OCI-LY7 (cell line): Measurements from ENCODE around the gene BEAN1. TPM values are rescaled to one million over a fixed set of nuclear protein-coding genes. Genes with fewer than 3 reads are reported as not detected.

Experiments
- BruUV-seq: library from RNA; stranded (reverse); fragments of 400-500 nt; replicated peaks from 2 replicates; lab custom pipeline; 2021; lab: Mats Ljungman, UMichigan
- CTCF ChIA-PET: fragments of 300-600 bp; sonication (Branson Sonifier 250); formaldehyde crosslinking; loops from one replicate; lab custom pipeline; 2022; ENCODE audit warnings: antibody characterized with exemption; ENCODE audit not compliant: unreplicated experiment; lab: Charles Lee
- POLR2A ChIA-PET: fragments of 300-600 bp; sonication (Branson Sonifier 250); formaldehyde crosslinking; loops from one replicate; lab custom pipeline; 2022; ENCODE audit warnings: antibody characterized with exemption; lab: Charles Lee
- DNase-seq: peaks from one replicate; pipeline ENCODE4 v3.0.0-alpha.2; 2015; ENCODE audit warnings: low spot score
- H2AFZ ChIP-seq: fragments of 200-600 bp; sonication (generic), shearing (Covaris generic); 2 replicates; pipeline ENCODE4 v1.6.1; 2014; ENCODE audit warnings: mild to moderate bottlenecking, antibody characterized with exemption, low read length, moderate library complexity
- H3K27ac ChIP-seq: fragments of 200-600 bp; sonication (generic); 2 replicates; pipeline ENCODE4 v1.5.1; 2014; ENCODE audit warnings: mixed run types, low read depth, mild to moderate bottlenecking, moderate library complexity, low read length, inconsistent platforms; ENCODE audit not compliant: poor library complexity, severe bottlenecking
- H3K36me3 ChIP-seq: fragments of 200-600 bp; sonication (generic); 2 replicates; pipeline ENCODE4 v1.6.1; 2014; ENCODE audit warnings: mild to moderate bottlenecking, antibody characterized with exemption, low read length, moderate library complexity, mixed read lengths; ENCODE audit not compliant: insufficient read depth
- H3K4me1 ChIP-seq: fragments of 200-600 bp; sonication (generic); 2 replicates; pipeline ENCODE4 v1.5.1; 2014; ENCODE audit warnings: mild to moderate bottlenecking, low read length; ENCODE audit not compliant: insufficient read depth, poor library complexity, severe bottlenecking
- H3K4me2 ChIP-seq: fragments of 200-600 bp; sonication (generic); 2 replicates; pipeline ENCODE4 v1.6.1; 2014; ENCODE audit warnings: mild to moderate bottlenecking, low read length
- H3K4me3 ChIP-seq: fragments of 200-600 bp; sonication (generic); 2 replicates; pipeline ENCODE4 v1.5.1; 2014; ENCODE audit warnings: mild to moderate bottlenecking, low read depth, low read length; ENCODE audit not compliant: poor library complexity, severe bottlenecking
- H3K79me2 ChIP-seq: fragments of 200-600 bp; sonication (generic); 2 replicates; pipeline ENCODE4 v1.6.1; 2016; ENCODE audit warnings: low read depth, mild to moderate bottlenecking, low read length, moderate library complexity, mixed read lengths; ENCODE audit not compliant: insufficient read depth
- H3K9me2 ChIP-seq: fragments of 200-600 bp; sonication (generic); 2 replicates; pipeline ENCODE4 v1.6.1; 2016; ENCODE audit warnings: mild to moderate bottlenecking, low read length, mixed read lengths; ENCODE audit not compliant: insufficient read depth
- H3K9me3 ChIP-seq: fragments of 200-600 bp; sonication (generic); 2 replicates; pipeline ENCODE4 v1.6.1; 2014; ENCODE audit warnings: mild to moderate bottlenecking, mixed run types, low read length, mixed read lengths
- H4K20me1 ChIP-seq: fragments of 200-600 bp; sonication (generic); 2 replicates; pipeline ENCODE4 v1.6.1; 2014; ENCODE audit warnings: mild to moderate bottlenecking, antibody characterized with exemption, low read length, moderate library complexity, mixed read lengths; ENCODE audit not compliant: insufficient read depth
- CTCF ChIP-seq: fragments of 200-600 bp; sonication (generic); conservative IDR thresholded peaks from 2 replicates; pipeline ENCODE4 v1.5.1; 2014; ENCODE audit warnings: mild to moderate bottlenecking, antibody characterized with exemption, low read length, moderate library complexity, mixed read lengths
- EZH2phosphoT487 ChIP-seq: fragments of 200-600 bp; sonication (generic); IDR thresholded peaks from 2 replicates; pipeline ENCODE4 v1.6.1; 2018; ENCODE audit warnings: low read depth, borderline replicate concordance, mild to moderate bottlenecking, mixed run types, antibody characterized with exemption, low read length, moderate library complexity, mixed read lengths
- intact Hi-C: fragments of 100-400 bp; cut with micrococcal nuclease; formaldehyde crosslinking; loops from one replicate; pipeline ENCODE4 v1.10.0; 2022; ENCODE audit not compliant: unreplicated experiment
- total RNA-seq, 2 experiments: library from RNA; depleted of rRNA in 1 of 2; stranded (reverse); fragments of >200 nt in 1 of 2; shearing (Covaris generic) in 1 of 2; gene quantifications; 2 replicates each; pipeline ENCODE4 v1.2.3, GENCODE V29; 2014 to 2022

The BEAN1 gene
- total RNA-seq, 2 experiments from 2014 or later = 0.13 TPM; not detected in 1

- no peak overlapping the region for H2AFZ ChIP-seq
Measured at GRCh38 chr16:66528294-66528693, 101.2 kb downstream of the BEAN1 start.

GRCh38 chr16:66529475-66529874 lies 102.4 kb downstream of the BEAN1 start:
- Histone ChIP-seq H2AFZ (no peak overlapping the region), H4K20me1 (no peaks in the 10 kb centered on the region), H3K79me2 (no peaks in the 10 kb centered on the region), H3K9me2 (no peaks in the 10 kb centered on the region), H3K4me1 (peaks cover 18% of the 10 kb centered on the region), H3K36me3 (no peaks in the 10 kb centered on the region), H3K27ac (no peak overlapping the region), H3K4me2 (no peak overlapping the region), H3K4me3 (no peak overlapping the region), H3K9me3 (no peaks in the 10 kb centered on the region)
- POLR2A ChIA-PET = interaction anchor here (0.7 kb wide), 1 partner anchor 7 kb away, joined by 3 read pairs; no protein-coding TSS in a partner anchor
- no peak for TF ChIP-seq CTCF
- TF ChIP-seq EZH2phosphoT487 = no peak
- BruUV-seq = no TSS peak
- intact Hi-C loops = no loop called here
- CTCF ChIA-PET = no interaction called here
- no peak for DNase-seq

More at GRCh38 chr16:66528294-66528693, 101.2 kb downstream of the BEAN1 start:
- no TSS peak for BruUV-seq
- intact Hi-C loops = no loop called here
- TF ChIP-seq CTCF = no peak
- no peak for TF ChIP-seq EZH2phosphoT487
- H3K4me3 ChIP-seq = no peak overlapping the region
- DNase-seq = no peak
- H3K4me1 ChIP-seq = peaks cover 29% of the 10 kb centered on the region
- no peaks in the 10 kb centered on the region for H4K20me1 ChIP-seq
- no peaks in the 10 kb centered on the region for H3K36me3 ChIP-seq
- no peak overlapping the region for H3K4me2 ChIP-seq
- ChIA-PET CTCF (no interaction called here), POLR2A (no interaction called here)
- no peak overlapping the region for H3K27ac ChIP-seq
- no peaks in the 10 kb centered on the region for H3K9me2 ChIP-seq
- no peaks in the 10 kb centered on the region for H3K79me2 ChIP-seq
- H3K9me3 ChIP-seq = no peaks in the 10 kb centered on the region

Other genes starting within 250 kb of the BEAN1 start
- gene CDH5, start 60.6 kb upstream of the BEAN1 start, total RNA-seq (2014; rRNA removed; shearing (Covaris generic)) = not detected in 2 replicates
- 0.09 TPM in 1 of 2 replicates, not detected in the other for gene CDH5, start 60.6 kb upstream of the BEAN1 start, total RNA-seq (2022)
- gene TK2, start 122.8 kb downstream of the BEAN1 start, total RNA-seq (2014; rRNA removed; shearing (Covaris generic)) = 0.06 and 0.08 TPM in 2 replicates
- 1.9 and 2.4 TPM in 2 replicates for gene TK2, start 122.8 kb downstream of the BEAN1 start, total RNA-seq (2022)
- gene CKLF, start 125.3 kb downstream of the BEAN1 start, total RNA-seq (2014; rRNA removed; shearing (Covaris generic)) = 56.6 and 58.3 TPM in 2 replicates
- gene CKLF, start 125.3 kb downstream of the BEAN1 start, total RNA-seq (2022) = 98.7 and 109 TPM in 2 replicates
- gene CMTM1, start 139.1 kb downstream of the BEAN1 start, total RNA-seq (2014; rRNA removed; shearing (Covaris generic)) = 3.8 and 8.5 TPM in 2 replicates
- gene CMTM1, start 139.1 kb downstream of the BEAN1 start, total RNA-seq (2022) = 10.6 and 10.7 TPM in 2 replicates
- gene CMTM2, start 152.2 kb downstream of the BEAN1 start, total RNA-seq (2014; rRNA removed; shearing (Covaris generic)) = 0.19 TPM in 1 of 2 replicates, not detected in the other
- 0.91 TPM in 1 of 2 replicates, not detected in the other for gene CMTM2, start 152.2 kb downstream of the BEAN1 start, total RNA-seq (2022)
- 5.0 and 5.3 TPM in 2 replicates for gene CMTM3, start 177.4 kb downstream of the BEAN1 start, total RNA-seq (2014; rRNA removed; shearing (Covaris generic))
- gene CMTM3, start 177.4 kb downstream of the BEAN1 start, total RNA-seq (2022) = 27.5 and 30.4 TPM in 2 replicates